ENCODE measurements around the gene RGSL1.
"Not testable (repeated sequence)": the region's sequence is repeated elsewhere in the genome, so short reads cannot be mapped to it uniquely, and the experiment has no call there.

Gene RGSL1

DNA sequence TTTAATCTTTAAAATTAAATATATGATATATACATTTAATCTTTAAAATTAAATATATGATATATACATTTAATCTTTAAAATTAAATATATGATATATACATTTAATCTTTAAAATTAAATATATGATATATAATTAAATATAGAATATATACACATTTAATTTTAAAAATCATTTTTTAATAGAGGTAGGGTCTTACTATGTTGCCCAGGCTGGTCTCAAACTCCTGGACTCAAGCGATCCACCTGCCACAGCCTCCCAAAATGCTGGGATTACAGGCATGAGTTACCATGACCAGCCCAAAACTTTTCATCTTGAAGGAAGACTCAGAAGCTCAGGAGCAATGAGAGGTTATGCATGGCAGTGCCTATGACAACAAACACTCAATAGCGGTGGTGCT, 2.8 kb upstream of the RGSL1 start:
- DNase-seq = not testable (repeated sequence)

DNA sequence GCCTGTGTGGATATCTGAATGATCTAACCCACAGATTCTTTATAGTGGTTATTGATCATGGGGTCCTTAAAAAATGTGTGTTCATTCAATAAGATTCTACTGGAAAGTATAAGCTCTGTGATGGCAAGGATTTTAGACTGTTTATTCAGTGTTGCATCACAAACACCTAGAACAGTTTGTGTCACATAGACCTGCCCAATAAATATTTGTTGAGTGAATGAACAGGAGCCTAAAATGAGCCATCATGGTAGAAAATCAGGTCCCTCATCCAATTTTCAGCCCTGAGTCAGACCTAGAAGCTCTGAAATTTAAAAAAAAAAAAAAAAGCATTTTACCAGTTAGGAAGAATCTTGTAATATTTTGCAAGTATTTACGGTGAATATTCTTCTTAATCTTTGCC, 2.3 kb upstream of the RGSL1 start:
- DNase-seq = no peak

DNA sequence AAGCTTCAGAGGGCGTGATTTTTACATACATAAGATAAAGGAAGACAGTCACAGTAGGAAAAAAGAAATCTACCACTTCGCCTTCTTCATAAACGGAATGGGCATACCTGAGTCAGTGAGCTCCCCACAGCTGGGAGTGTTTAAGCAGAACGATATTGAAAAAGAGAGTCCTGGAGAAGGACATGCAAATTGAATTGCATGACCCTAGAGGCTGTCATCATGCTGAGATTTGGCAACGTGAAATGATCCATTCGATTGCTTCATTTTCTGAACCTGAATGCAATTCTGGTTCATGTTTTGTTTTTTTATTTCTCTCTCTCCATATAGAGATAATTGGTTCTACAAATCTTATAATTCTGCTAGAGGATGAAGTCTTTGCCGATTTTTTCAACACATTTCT, 3.7 kb downstream of the RGSL1 start:
- no peak for DNase-seq

DNA sequence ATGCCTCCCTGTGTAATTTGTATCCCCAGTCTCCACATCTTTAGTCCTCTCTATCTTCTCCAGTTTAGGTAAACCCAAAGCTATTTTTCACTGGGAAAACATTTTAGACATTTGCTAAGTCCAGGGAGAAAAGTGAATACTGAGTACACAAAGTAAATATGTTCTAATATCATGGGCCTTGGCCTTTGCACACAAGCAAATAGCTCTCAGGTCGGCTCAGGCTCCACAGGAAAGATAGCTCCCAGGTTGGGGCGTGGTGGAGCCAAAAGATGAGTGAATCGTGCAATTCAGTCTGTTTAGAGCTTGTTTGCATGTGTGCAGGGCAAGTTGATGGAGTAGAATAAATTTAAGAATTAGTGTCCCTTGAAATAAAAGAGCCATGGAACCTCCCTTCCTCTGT, 7.9 kb downstream of the RGSL1 start:
- no peak for DNase-seq

DNA sequence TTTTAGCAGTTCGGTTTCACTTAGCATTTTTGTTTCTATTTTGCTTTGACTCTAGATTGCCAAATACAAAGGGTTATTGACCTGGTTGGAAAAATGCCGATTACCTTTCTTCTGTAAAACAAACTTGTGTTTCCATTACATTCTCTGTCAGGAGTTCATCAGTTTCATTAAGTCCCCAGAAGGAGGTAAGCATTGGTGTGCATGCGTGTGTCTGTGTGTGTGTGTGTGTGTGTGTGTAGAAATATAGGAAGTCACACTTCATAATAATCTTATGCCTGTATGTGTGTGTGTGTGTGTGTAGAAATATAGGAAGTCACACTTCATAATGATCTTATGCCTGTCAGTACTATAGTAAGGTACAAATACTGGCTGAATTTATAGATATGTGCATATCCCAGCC, 10.0 kb downstream of the RGSL1 start:
- DNase-seq = no peak

DNA sequence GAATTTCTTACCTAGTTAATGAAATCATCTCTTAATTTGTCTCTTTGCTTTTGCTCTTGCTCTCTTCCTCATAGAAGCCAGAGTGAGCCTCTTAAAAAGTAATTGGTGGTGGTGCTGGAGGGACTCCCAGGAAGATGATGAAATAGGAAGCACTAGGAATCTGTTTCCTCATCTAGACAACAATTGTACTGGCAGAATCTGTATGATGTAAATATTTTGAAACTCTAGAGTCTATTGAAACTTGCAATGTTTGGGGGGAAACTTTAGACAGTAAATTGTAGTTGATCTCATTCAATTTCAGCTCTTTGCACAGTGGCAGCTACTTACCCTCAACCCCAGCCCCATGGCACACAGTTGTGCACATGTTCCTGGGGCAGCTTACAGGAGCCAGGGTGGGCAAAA, 10.6 kb downstream of the RGSL1 start:
- DNase-seq = no peak

DNA sequence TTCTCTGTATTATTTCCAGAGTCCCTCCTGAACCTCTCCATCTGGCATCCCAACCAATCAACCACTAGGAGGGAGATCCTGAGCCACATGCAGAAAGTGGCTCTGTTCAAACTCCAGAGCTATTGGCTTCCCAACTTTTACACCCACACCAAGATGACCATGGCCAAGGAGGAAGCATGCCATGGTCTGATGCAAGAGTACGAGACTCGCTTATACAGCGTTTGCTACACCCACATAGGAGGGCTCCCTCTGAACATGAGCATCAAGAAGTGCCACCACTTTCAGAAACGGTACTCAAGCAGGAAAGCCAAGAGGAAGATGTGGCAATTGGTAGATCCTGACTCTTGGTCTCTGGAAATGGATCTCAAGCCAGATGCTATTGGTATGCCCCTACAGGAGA, 23.6 kb downstream of the RGSL1 start:
- no peak for DNase-seq

DNA sequence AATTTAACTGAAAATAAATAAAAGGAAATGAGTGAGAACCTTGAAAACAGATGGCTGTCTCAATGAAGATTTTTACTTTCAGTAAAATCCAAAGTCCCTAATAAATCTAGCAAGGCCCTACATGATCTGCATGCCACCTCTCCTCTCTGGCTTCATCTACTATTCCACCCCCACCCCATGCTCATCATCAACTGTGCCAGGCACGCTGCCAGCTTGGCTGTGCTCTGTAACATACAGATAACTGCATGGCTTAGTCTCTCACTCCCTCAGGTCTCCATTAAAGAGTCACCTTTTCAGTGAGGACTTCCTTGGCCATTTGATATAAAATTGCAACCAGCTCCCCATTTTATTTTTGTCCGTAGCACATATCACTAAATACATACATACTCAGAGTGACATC, 26.7 kb downstream of the RGSL1 start:
- DNase-seq = no peak

DNA sequence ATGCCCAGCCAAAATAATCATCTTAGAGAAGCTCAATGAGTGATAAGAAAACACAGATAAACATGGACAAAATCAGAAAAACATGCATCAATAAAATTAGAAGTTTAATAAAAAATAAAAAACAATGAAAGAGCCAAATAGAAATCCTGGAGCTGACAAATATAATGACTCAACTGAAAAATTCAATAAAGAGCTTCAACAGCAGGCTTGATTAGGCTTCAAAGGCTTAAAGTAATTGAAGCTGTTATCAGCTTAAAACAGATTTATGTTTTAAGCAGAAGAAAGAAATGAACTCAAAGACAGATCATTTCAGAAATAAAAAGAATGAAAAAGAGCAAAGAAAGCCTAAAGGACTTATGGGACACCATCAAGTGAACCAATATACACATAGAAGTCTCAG, 28.3 kb downstream of the RGSL1 start:
- DNase-seq = no peak

DNA sequence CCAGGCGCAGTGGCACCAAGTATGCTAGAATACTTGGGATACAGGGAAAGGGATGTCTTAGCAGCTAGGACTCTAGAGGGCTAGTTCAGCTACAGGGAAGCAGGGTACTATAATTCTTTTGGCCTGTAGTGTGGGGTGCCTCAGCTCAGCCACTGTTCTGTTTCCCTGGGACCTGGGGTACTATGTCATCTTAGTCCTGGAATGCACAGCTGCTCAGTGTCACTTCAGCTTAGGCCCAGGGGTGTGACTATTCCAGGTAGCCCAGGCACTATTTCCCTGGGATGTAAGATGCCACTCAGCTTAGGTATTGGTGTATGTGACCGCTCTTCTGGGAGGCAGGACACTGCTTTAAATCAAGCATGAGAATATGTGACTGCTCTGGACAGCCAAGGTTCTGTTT, 34.1 kb downstream of the RGSL1 start:
- DNase-seq = no peak

DNA sequence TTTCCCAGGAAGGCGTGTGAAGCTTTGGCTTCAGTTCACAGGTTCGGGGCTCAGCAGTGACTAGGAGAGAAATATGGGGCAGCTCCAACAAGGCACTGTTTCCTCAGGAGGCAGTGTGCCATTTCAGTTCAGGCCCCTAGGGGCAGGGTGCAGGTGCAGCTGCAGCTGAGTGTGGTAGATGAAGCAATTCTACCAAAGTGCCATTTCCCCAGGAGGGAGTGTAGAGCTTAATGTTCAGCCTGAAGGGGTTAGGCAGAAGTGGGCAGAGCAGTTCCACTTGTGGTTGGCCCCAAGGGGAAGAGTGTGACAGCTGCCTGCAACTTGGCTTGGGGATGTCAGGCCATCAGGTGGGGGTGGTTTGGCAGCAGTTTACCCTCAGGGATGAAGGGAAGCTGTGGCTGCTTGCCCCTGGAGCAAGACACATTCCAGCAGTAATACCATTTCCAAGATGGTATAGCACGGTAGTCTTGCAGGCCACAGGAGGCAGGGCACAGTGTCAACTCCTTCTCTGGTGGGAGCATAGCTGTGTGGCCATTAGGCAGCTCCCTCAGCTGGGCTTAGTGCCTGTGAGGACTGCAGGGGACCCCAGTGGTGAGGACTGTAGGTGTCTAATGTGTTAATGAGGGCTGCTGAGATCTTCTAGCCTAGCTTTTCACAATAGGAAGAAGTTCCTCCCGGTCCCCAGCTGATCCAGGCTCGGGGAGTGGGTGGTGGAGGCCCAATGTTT, 34.7 kb downstream of the RGSL1 start:
- DNase-seq = no peak

DNA sequence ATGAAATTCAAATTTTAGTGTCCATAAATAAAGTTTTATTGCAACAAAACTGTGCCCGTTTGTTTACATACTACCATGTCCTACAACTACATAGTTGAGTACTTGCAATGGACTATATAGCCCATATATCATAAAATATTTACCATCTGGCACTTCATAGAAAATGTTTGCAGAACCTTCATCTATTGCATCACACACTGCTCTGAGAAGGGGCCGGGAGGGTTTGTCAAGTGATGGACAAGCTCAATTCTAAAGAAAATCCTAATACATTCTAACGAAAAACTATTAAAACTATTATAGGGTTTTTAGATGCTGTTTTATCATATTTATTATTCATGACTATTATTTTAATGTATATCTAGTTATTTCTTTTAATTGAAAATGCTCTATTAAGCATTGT, 35.9 kb downstream of the RGSL1 start:
- DNase-seq = no peak

DNA sequence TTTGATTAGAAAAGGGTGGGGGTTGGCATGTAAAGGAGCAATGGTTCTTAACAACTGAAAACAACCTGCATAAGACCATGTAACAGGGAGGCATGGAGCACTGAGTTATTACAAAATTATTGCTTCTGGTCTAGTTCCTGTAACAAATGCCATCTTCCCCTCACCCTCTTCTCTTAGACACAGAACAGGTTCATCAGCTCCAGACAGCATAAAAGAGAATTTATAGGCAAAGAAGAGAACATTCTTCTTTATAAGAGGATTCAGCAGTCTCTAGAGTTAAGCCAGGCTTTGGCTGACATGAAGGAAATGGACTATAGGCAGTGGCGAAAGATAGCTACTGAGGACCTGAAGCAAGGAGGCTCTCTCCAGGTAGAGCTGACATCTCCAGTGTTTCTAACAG, 38.9 kb downstream of the RGSL1 start:
- no peak for DNase-seq

DNA sequence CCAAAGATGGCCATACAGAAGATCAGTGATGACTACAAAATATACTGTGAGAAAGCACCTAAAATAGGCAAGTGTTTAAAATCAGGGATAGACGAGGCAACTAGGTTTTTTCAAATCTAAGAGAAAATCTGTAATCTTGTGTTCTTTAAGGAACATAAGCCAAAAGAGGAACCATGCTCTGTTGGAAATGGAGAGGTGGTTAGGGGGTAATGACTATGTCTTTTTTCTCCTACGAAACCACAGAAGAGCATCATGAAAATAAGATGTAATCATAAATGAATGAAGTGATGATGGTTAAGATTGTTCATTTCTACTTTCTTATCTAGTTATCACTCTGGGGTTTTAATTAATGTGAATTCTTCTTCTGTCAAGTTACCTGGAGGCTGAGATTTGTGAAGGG, 43.1 kb downstream of the RGSL1 start:
- no peak for DNase-seq

DNA sequence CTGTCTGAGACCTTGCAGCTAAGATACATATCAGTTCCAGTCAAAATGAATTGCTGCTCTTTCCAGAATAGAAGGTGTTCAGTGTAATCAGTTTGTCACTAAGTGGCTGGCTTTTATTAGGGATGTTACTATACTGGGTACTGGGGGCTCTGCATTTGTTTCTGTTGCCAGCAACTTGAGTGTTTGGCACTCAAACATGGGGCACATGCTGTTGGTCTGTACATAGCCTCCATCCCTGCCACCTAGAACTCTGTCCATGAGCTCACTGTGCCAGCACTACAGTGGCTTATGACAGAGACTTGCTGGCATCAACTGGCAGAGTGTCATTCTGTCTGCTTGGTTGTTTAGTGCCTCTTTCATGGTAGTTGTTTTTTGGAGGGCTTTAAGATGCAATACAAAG, 45.1 kb downstream of the RGSL1 start:
- DNase-seq = no peak

DNA sequence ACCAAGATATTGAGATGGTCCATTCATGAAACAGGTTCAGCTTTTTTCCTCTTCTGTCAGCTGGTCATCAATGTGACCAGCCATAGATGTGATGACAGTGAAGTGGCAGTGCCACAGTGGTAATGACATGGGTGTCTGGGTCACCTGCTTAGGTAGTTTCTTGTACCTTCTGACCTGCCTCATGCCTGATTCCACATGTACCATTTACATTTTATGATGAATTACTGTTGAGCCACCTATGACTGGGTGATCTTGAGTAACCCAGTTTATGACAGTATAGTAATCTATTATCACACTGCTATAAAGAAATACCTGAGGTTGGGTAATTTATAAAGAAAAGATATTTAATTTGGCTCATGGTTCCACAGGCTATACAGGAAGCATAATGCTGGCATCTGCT, 45.7 kb downstream of the RGSL1 start:
- DNase-seq = no peak

DNA sequence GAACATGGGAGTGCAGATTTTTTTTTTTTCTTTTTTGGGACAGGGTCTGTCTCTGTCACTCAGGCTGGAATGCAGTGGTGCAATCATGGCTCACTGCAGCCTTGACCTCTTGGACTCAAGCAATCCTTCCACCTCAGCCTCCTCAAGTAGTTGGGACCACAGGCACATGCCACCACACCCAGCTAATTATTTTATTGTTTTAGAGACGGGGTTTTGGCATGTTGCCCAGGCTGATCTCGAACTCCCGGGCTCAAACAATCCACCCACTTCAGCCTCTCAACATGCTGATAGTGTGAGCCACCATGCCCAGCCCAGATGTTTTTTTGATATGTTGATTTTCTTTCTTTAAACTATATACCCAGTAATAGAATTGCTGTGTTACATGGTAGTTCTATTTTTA, 57.7 kb downstream of the RGSL1 start:
- DNase-seq = no peak

DNA sequence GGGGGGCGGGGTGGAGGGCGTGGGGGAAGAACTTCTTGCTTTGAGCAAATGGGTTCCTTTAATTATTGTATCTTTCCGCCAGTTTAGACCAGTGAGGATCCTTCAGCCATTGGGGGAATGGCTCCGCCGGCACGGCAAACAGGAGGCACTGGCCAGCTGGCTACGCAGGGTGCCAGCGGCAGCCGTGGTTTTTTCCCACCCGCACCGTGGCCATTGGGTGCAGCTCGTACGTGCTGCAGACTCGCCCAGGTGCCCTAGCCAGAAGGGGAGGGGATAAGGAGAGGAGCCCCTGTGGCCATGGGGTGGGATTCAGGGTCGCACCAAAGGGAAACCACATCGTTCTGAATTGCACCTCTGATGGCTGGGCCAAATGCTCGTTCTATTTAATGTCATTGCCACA, 65.6 kb downstream of the RGSL1 start:
- DNase-seq = no peak

DNA sequence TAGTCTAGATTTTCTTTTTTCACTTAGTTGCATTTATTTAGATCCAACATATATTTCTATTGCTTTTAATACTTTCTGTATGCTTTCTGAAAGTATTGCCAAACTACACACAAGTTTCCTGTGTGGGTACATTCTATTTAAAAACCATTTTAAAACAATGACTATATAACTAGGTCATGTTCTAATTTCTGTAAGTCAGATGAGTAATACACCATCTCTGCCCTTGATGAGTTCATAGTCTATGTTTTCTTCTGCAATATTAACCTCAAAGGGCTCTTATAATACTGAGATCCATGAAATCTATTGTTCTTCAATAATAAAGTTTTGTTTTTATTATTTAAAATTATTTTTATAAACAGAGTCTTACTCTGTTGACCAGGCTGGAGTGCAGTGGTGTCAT, 70.8 kb downstream of the RGSL1 start:
- DNase-seq = no peak

DNA sequence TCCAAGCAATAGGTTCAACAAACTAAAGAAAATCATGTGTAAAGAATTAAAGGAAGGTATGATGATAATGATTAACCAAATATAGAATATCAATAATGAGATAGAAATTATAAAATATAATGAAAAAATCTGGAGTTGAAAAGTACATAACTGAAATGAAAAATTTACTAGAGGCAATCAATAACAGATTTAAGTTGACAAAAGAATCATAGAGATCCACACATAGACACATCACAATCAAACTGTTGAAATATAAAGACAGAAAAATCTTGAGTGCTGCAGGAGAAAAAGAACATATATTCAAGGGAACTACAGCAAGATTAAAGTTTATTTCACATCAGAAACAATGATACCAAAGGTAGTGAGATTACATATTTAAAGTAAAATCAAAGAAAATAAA, 75.4 kb downstream of the RGSL1 start:
- no peak for DNase-seq

DNA sequence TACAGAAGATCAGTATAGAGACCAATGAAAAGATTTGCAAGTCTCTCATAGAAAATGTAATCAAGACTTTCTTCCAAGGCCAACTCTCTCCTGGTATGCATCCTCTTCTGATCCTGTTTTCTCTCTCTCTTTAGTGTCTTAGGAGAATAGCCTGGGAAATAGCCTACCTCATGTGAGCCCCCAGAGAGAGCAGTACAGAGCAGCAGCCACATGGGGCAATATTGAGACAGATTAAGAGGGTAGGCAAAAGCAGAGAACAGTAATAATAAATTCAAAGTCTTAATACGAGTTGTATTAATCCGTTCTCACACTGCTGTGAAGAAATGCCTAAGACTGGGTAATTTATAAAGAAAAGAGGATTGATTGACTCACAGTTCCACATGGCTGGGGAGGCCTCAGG, 77.7 kb downstream of the RGSL1 start:
- no peak for DNase-seq

DNA sequence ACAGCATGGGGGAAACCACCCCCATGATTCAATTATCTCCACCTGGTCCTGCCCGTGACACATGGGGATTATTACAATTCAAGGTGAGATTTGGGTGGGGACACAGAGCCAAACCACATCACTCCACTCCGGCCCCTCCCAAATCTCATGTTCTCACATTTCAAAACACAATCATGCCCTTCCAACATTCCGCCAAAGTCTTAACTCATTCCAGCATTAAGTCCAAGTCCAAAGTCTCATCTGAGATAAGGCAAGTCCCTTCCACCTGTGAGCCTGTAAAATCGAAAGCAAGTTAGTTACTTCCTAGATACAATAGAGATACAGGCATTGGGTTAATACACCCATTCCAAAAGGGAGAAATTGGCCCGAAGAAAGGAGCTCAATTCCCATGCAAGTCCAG, 78.3 kb downstream of the RGSL1 start:
- DNase-seq = not testable (repeated sequence)

DNA sequence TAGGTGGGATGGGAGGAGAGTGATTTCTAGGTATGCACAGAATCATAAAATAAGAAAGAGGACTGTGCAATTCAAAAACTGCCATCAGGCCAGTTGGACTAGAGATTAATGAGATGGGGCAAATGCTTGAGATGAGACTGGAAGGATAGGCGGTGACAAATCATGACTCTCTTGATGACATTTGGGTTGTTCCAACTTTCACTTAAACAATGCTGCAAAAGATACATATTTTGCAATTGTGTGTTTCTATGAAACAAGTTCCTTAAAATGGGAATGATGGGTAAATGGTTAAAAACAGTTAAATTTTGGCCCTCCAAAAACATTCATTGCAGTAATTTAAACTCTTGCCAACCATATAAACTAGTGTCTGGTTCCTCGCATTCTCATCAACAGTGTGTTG, 84.0 kb downstream of the RGSL1 start:
- DNase-seq = no peak

DNA sequence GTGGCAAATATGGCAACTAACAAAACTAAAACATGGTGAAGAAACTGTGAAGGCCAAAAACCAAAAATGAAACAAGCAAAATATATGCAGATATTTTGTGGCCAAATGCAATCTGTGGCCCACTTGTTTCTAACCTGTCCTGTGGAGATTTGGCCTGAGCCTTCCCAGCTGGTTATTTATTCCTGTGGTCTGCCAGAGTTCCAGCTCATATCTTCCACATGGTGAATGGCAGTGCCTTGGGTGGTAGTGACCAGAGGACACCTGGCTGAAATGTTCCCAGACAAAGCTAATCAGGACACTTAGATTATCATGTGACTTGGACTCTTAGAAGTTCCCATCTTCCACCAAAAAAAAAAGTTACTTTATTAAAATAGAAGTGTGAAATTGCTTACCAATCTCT, 99.4 kb downstream of the RGSL1 start:
- DNase-seq = no peak

DNA sequence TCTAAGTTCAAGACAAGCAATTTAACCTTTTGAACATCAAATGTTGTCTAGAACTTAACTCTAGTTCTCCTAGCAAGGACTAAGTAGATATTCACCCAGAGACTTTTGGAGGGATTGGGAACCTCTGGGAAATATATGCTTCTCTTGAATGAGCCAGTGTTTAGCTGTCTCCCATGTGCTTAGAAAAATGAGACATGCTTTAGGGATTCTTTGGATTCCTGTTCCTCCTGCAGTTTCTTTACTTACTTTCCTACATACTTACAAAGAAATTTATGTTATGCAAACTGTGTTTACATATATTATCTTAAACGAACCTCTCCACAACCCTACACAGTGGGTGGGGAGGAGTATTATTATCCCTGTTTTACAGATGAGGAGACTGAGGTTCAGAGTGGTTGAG, 99.9 kb downstream of the RGSL1 start:
- no peak for DNase-seq

DNA sequence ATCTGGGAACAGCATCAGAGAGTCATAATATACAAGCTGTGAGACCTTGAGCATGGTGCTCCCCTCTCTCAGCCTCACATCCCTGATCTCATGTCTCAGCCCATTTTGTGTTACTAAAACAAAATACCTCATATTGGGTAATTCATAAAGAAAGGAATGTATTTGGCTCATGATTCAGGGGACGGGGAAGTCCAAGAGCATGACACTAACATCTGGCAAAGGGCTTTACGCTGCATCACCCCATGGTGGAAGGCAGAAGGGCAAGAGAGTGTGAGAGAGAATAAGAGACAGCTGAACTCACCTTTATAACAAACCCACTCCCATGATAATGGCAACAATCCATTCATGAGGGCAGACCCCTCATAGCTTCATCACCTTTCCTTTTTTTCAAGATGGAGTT, 102.6 kb downstream of the RGSL1 start:
- DNase-seq = no peak
